HL-60 (cell line): ENCODE measurements around the gene AK5.

ENCODE experiments used
- DNase-seq, 2 experiments: peaks; one replicate each; pipeline ENCODE4 v3.0.0-alpha.2; 2010 to 2020; ENCODE audit warnings: low read depth in 1 of 2, low spot score in 1 of 2
- H3K27ac ChIP-seq: fragments of 250-450 bp; sonication (Bioruptor Pico); replicated peaks from 2 replicates; pipeline ENCODE4 v1.5.1; 2020; ENCODE audit warnings: mild to moderate bottlenecking, moderate library complexity
- H3K27me3 ChIP-seq: fragments of 250-450 bp; sonication (Bioruptor Pico); 2 replicates; pipeline ENCODE4 v1.5.1; 2021; ENCODE audit warnings: mild to moderate bottlenecking, moderate library complexity; ENCODE audit not compliant: insufficient read depth, poor library complexity, severe bottlenecking
- H3K4me3 ChIP-seq: replicated peaks from 2 replicates; pipeline ENCODE4 v1.5.1; 2011; ENCODE audit warnings: mild to moderate bottlenecking, control low read depth, low read length; ENCODE audit not compliant: insufficient read depth
- CTCF ChIP-seq: IDR thresholded peaks from one replicate; pipeline ENCODE4 v1.5.1; 2011; ENCODE audit warnings: low read length, control low read depth, inconsistent platforms; ENCODE audit not compliant: insufficient read depth
- GABPA ChIP-seq: IDR thresholded peaks from 2 replicates; pipeline ENCODE4 v1.6.1; 2012; ENCODE audit warnings: low read depth
- POLR2AphosphoS5 ChIP-seq: IDR thresholded peaks from 2 replicates; pipeline ENCODE4 v1.6.1; 2012; ENCODE audit warnings: low read depth
- REST ChIP-seq: IDR thresholded peaks from 2 replicates; pipeline ENCODE4 v1.6.1; 2012; ENCODE audit warnings: low read depth; ENCODE audit not compliant: insufficient replicate concordance
- SPI1 ChIP-seq: IDR thresholded peaks from 2 replicates; pipeline ENCODE4 v1.6.1; 2012; ENCODE audit warnings: low read depth, mild to moderate bottlenecking, borderline replicate concordance
- long read RNA-seq: library from polyadenylated mRNA; unstranded; transcript quantifications from one replicate; pipeline ENCODE4 v2.0.0, GENCODE V29; 2020

The AK5 gene
- long read RNA-seq, partial matches to known transcripts: 0 of 8 reads
- long read RNA-seq, other reads (novel, unspliced or antisense): 8 of 8 reads

GRCh38 chr1:77281491-77282186 lies at the start of gene AK5:
Gene AK5, plus strand, starts transcription at chr1:77282019. Its CDS starts 295 bp downstream, at chr1:77282314.
- Histone ChIP-seq H3K27ac (no peak within 1 kb of the TSS), H3K27me3 (peaks cover 8% of the 10 kb centered on the region), H3K4me3 (peak within 1 kb of the TSS; percentile 55)
- no peak for TF ChIP-seq GABPA
- TF ChIP-seq CTCF: no peak
- no peak for TF ChIP-seq REST
- no peak for TF ChIP-seq SPI1
- peak in 1 of 2 experiments; percentile 25 for DNase-seq

GRCh38 chr1:77232829-77233228 lies 49.0 kb upstream of the AK5 start:
- no peak for DNase-seq
- H3K27ac ChIP-seq: no peak overlapping the region
- no peak overlapping the region for H3K4me3 ChIP-seq
- H3K27me3 ChIP-seq: no peaks in the 10 kb centered on the region
- TF ChIP-seq GABPA: no peak
- no peak for TF ChIP-seq POLR2AphosphoS5
- no peak for TF ChIP-seq REST
- TF ChIP-seq CTCF: no peak
- no peak for TF ChIP-seq SPI1

GRCh38 chr1:77234096-77234495 lies 47.7 kb upstream of the AK5 start:
- H3K4me3 ChIP-seq: no peak overlapping the region
- H3K27ac ChIP-seq: no peak overlapping the region
- no peak for DNase-seq
- no peak for TF ChIP-seq GABPA
- no peak for TF ChIP-seq SPI1
- no peak for TF ChIP-seq REST
- no peak for TF ChIP-seq CTCF
- TF ChIP-seq POLR2AphosphoS5: no peak
- no peaks in the 10 kb centered on the region for H3K27me3 ChIP-seq
